Measurements from ENCODE around the gene PPFIA2.
"Not testable (repeated sequence)": the region's sequence is repeated elsewhere in the genome, so short reads cannot be mapped to it uniquely, and the experiment has no call there.

The PPFIA2 gene

GRCh38 chr12:81212996-81213696 is 546.0 kb downstream of the PPFIA2 start:
- H3K9ac ChIP-seq (ENCODE audit: low read depth, low read length), result no peak overlapping the region
- H3K4me1 ChIP-seq (ENCODE audit: control insufficient read depth, insufficient read depth, low read length), result peaks cover 27% of the 10 kb centered on the region
- no peak overlapping the region for H3K4me3 ChIP-seq (ENCODE audit: low read depth, low read length)
- H3K9me3 ChIP-seq (ENCODE audit: control insufficient read depth, insufficient read depth, low read length), result no peaks in the 10 kb centered on the region
- no peaks in the 10 kb centered on the region for H3K27me3 ChIP-seq (ENCODE audit: control insufficient read depth, insufficient read depth, low read length)
- no peaks in the 10 kb centered on the region for H3K36me3 ChIP-seq (ENCODE audit: control insufficient read depth, insufficient read depth, low read length)

- Histone ChIP-seq H3K36me3 (ENCODE audit: control insufficient read depth, insufficient read depth, low read length) (no peaks in the 10 kb centered on the region), H3K4me1 (ENCODE audit: control insufficient read depth, insufficient read depth, low read length) (peaks cover 43% of the 10 kb centered on the region)
Measured at GRCh38 chr12:81211306-81211705, 547.8 kb downstream of the PPFIA2 start.

GRCh38 chr12:81209772-81210225 is 549.4 kb downstream of the PPFIA2 start:
- H3K9ac ChIP-seq (ENCODE audit: low read depth, low read length); H3K9me3 ChIP-seq (ENCODE audit: control insufficient read depth, insufficient read depth, low read length); H3K36me3 ChIP-seq (ENCODE audit: control insufficient read depth, insufficient read depth, low read length); H3K27me3 ChIP-seq (ENCODE audit: control insufficient read depth, insufficient read depth, low read length); H3K4me3 ChIP-seq (ENCODE audit: low read depth, low read length): not testable (repeated sequence)
- peaks cover 45% of the 10 kb centered on the region for H3K4me1 ChIP-seq (ENCODE audit: control insufficient read depth, insufficient read depth, low read length)

More at GRCh38 chr12:81211306-81211705, 547.8 kb downstream of the PPFIA2 start:
- Histone ChIP-seq H3K27me3 (ENCODE audit: control insufficient read depth, insufficient read depth, low read length) (no peaks in the 10 kb centered on the region), H3K9ac (ENCODE audit: low read depth, low read length) (no peak overlapping the region), H3K4me3 (ENCODE audit: low read depth, low read length) (no peak overlapping the region), H3K9me3 (ENCODE audit: control insufficient read depth, insufficient read depth, low read length) (no peaks in the 10 kb centered on the region)

- no peak overlapping the region for H3K4me3 ChIP-seq (ENCODE audit: low read depth, low read length)
- H3K9ac ChIP-seq (ENCODE audit: low read depth, low read length), result no peak overlapping the region
- no peaks in the 10 kb centered on the region for H3K27me3 ChIP-seq (ENCODE audit: control insufficient read depth, insufficient read depth, low read length)
- H3K36me3 ChIP-seq (ENCODE audit: control insufficient read depth, insufficient read depth, low read length), result no peaks in the 10 kb centered on the region
- no peaks in the 10 kb centered on the region for H3K9me3 ChIP-seq (ENCODE audit: control insufficient read depth, insufficient read depth, low read length)
- peaks cover 45% of the 10 kb centered on the region for H3K4me1 ChIP-seq (ENCODE audit: control insufficient read depth, insufficient read depth, low read length)
Measured at GRCh38 chr12:81209012-81209411, 550.1 kb downstream of the PPFIA2 start.

GRCh38 chr12:81208187-81208911 is 550.8 kb downstream of the PPFIA2 start:
- H3K4me1 ChIP-seq (ENCODE audit: control insufficient read depth, insufficient read depth, low read length), result peaks cover 45% of the 10 kb centered on the region
- H3K9ac ChIP-seq (ENCODE audit: low read depth, low read length), result no peak overlapping the region
- no peaks in the 10 kb centered on the region for H3K9me3 ChIP-seq (ENCODE audit: control insufficient read depth, insufficient read depth, low read length)
- H3K27me3 ChIP-seq (ENCODE audit: control insufficient read depth, insufficient read depth, low read length), result no peaks in the 10 kb centered on the region
- H3K4me3 ChIP-seq (ENCODE audit: low read depth, low read length), result no peak overlapping the region
- no peaks in the 10 kb centered on the region for H3K36me3 ChIP-seq (ENCODE audit: control insufficient read depth, insufficient read depth, low read length)

All from iPS-15b (cell line).